Activated T-cell treated with anti-CD3 and anti-CD28 coated beads for 48 hours (primary cell): ENCODE data around the gene HBEGF.
"Not testable (repeated sequence)": the region's sequence is repeated elsewhere in the genome, so short reads cannot be mapped to it uniquely, and the experiment has no call there.

Source experiments
- DNase-seq: peaks from one replicate; pipeline ENCODE4 v3.0.0-alpha.2; 2020; ENCODE audit warnings: low read depth

Gene HBEGF

DNA sequence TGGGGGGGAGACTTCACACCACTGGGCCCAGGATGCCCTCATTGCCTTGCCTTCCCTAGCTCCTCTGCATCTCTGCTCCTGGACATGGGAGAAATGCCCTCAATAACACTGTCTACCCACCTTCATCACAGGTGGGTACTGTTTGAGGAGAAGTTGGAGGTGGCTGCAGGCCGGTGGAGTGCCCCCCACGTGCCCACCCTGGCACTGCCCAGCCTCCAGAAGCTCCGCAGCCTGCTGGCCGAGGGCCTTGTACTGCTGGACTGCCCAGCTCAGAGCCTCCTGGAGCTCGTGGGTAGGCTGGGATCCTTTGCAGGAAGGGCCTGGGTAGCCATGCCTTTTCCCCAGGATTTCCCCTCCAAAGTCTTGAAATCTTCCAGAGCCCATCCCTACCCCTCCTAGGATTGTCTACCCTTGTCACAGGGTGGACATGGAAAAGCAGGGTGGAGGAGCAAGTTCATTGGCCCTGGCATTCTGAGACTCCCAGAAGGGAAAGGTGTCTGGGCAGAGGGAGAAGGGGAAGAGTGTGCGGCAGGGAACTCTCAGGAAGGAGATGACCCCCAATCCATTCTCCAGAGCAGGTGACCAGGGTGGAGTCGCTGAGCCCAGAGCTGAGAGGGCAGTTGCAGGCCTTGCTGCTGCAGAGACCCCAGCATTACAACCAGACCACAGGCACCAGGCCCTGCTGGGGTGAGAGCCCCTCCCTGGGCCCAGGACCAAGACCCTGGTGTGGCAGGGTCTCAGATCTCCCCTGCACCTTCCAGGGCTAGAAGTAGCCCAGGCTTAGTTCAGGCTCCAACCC is 14.5 kb upstream of the HBEGF start:
- no peak for DNase-seq

DNA sequence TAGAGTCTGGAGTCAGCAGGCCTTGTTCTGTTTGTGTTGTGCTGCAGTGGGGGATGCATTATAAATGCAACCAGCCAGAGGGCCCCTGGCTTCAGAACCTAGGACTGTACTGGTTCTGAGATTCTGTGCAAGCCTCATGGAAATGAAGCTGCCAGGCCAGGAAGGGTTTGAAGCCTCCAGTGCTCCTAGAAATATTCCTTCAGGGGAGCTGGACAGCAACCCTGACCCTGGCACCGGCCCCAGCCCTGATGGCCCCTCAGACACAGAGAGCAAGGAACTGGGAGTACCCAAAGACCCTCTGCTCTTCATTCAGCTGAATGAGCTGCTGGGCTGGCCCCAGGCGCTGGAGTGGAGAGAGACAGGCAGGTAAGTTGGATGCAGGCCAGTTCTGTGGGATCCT is 13.7 kb upstream of the HBEGF start, which contains the start of gene SLC4A9:
Gene SLC4A9, plus strand, starts transcription at position 94 of the 400 bp plus-strand sequence. Its CDS starts 43 bp downstream, at position 137.
- DNase-seq, result no peak

- no peak for DNase-seq
Measured at GRCh38 chr5:140358738-140359310, 12.4 kb upstream of the HBEGF start.

DNA sequence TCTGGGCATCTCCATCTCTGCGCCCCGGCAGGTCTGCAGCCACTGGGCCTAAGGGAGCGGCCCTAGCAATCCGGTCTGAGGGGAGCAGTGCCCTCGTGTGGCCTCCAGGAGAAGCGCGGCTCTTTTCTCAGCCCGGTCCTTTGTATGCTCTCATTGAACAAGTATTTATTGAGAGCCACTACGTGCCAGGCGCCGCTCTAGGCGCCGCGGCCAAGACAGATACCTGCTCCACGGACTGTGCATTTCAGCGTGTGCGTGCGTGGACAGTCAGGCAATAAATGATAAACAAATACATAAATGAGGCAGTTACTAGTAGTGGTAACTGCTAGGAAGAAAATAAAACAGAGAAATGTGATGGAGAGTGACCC is 11.3 kb upstream of the HBEGF start:
- peak; percentile 75 for DNase-seq

GRCh38 chr5:140356853-140357725 is 10.7 kb upstream of the HBEGF start:
- DNase-seq, result no peak

DNA sequence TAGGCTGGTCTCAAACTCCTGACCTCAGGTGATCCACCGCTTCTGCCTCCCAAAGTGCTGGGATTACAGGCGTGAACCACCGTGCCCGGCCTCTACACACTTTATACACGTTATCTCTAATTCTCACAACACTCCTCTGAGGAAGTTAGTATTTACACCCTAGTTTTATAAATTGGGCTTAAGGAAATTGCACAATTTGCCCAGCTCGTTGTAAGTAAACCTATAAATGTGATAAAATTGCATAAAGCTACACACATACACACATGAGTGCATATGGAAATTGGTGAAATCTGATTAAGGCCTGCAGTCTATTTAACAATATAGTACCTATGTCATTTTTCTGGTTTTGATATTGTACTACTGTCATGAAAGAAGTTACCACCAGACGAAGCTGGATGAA is 9.1 kb upstream of the HBEGF start:
- DNase-seq, result no peak

DNA sequence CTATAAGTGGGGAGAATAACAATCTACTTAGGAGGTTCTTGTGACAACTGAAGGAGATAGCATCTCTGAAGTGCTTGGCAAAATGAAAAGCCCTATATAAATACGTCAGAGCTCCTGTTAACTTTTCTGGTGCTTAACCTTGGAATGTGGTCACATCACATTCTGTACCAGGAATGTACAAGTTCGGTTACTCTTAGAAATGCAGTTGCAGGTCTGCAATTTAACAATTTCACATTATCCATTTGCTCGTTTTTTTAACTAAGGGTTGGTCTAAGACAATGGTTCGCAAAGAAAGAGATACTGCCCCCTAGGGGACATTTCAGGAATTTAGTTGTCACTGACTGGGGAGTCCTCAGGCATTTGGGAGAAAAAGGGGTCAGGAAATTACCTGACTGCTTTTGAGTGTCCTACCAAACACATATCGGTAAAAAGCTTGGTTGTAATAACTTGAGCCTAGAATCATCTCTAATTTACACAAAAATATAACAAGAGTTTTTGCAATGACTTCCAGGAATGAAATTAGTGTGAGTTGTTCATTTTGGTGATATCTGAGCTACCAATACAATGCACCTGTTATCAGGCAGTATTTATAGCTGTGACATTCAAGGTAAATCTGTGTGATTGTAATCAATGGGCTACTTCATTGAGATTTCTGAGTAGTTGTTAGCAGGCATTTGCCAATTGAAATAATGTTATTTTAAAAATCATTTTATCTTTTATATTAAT is 5.4 kb upstream of the HBEGF start:
- DNase-seq, result no peak

GRCh38 chr5:140349244-140349643 is 2.8 kb upstream of the HBEGF start:
- DNase-seq, result no peak

GRCh38 chr5:140348104-140348503 is 1.7 kb upstream of the HBEGF start:
- DNase-seq, result no peak

DNA sequence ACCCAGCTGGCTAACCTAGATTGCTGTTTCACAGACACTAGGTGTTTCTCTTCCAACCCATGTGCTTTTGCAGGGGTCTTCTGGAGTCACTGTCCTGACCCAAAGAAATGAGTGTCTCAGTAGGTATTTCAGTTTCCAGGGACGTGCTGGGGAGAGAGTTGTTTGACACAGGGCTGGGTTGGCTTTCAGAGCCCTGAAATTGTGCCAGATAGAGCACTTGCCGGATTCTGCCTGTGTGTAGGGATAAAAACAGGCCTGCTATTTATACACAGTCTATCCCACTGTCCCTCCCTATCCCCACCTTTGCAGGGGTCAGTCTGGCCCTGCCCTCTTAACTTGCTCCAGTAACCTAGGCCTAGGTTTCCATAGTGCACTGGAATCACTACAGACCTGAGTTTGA is 957 bp upstream of the HBEGF start:
- no peak for DNase-seq

- no peak for DNase-seq
Measured at GRCh38 chr5:140345919-140346347, 470 bp downstream of the HBEGF start.

- DNase-seq, result no peak
Measured at GRCh38 chr5:140344683-140345423, 1.6 kb downstream of the HBEGF start.

GRCh38 chr5:140343849-140344248 is 2.6 kb downstream of the HBEGF start:
- not testable (repeated sequence) for DNase-seq

DNA sequence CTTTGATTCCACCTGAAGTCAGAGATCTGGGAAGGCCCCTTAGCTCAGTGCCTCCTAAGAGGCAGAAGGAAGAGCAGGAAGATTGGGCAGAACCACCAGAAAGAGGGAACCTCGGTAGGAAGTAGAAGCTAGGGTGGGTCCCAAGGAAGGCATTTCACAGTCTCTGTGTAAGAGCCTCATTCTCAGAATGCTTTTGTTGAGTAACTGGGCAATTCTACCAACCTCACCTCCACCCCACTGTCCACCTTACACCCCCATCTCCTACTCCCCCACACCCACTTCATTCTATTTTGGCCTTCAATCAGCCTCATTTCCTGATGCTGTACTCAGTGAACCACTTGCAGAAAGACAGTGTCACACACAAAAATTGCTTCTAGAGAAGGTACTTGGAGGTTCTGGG is 3.5 kb downstream of the HBEGF start:
- DNase-seq, result no peak

- no peak for DNase-seq
Measured at GRCh38 chr5:140342287-140342686, 4.1 kb downstream of the HBEGF start.

DNA sequence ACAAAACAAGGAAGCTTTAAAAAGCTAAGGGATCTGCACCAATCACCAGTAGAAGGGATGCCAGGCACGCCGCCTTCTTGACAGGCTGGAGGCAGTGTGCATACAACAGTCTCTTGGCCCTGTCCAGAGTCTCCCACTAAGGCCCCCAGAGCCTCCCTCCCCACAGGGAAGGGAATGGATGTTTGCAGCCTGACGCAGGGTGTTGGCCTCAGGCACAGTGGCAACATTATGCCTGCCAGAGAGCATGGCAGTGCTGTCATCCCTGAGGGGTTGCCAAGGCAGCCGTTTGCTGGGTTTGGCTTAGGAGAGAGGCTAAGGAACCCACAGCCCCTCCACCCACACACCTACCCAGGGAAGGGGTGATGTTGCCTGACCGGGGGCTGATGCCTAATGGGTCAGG is 4.8 kb downstream of the HBEGF start:
- DNase-seq, result no peak

DNA sequence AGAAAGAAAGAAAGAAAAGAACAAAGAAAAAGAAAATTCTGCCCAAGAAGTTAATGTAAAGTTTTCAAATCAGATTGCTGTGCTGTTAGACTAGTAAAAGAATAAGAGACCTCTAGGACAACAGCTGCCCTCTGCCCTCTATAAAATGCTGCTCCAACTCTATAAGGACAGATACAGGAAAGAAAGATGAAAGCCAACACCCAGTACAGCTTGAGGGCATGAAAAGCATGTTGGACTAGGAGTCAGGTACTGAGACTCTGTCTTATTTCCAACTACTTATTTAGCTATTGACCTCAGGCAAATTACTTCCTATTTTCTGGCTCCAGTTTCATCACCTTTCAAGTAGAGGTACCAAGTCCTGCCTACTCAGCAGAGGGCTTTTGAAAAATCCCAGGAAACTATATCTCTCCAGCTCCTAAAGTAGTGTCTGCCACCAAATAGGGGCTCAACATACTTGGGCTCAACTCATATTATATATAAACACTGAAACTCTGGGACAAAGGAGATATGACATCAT is 5.7 kb downstream of the HBEGF start:
- no peak for DNase-seq

- no peak for DNase-seq
Measured at GRCh38 chr5:140339636-140340035, 6.8 kb downstream of the HBEGF start.

- no peak for DNase-seq
Measured at GRCh38 chr5:140338908-140339307, 7.5 kb downstream of the HBEGF start.

- DNase-seq, result no peak
Measured at GRCh38 chr5:140338336-140338735, 8.1 kb downstream of the HBEGF start.

- no peak for DNase-seq
Measured at GRCh38 chr5:140337880-140338279, 8.5 kb downstream of the HBEGF start.
